GM19467 (cell line): ENCODE data around the gene NEAT1.

Source experiments
- ATAC-seq: cut with Tn5 transposase; IDR thresholded peaks from one replicate; pipeline ENCODE4 v1.9.1; 2021; ENCODE audit warnings: mild to moderate bottlenecking, moderate library complexity; ENCODE audit not compliant: unreplicated experiment

NEAT1 gene

GRCh38 chr11:65478388-65479183 lies 56.0 kb downstream of the NEAT1 start:
- ATAC-seq = no peak

GRCh38 chr11:65479184-65480145 lies 56.9 kb downstream of the NEAT1 start:
- ATAC-seq = no peak

- ATAC-seq = no peak
Measured at GRCh38 chr11:65482306-65482850, 59.8 kb downstream of the NEAT1 start.

- ATAC-seq = no peak
Measured at GRCh38 chr11:65485920-65486219, 63.3 kb downstream of the NEAT1 start.

GRCh38 chr11:65486570-65487466 lies 64.2 kb downstream of the NEAT1 start:
- ATAC-seq = no peak

GRCh38 chr11:65487467-65488272 lies 65.1 kb downstream of the NEAT1 start:
- no peak for ATAC-seq

- ATAC-seq = no peak
Measured at GRCh38 chr11:65488273-65489034, 65.9 kb downstream of the NEAT1 start.

- no peak for ATAC-seq
Measured at GRCh38 chr11:65489035-65489705, 66.6 kb downstream of the NEAT1 start.

GRCh38 chr11:65489706-65490320 lies 67.2 kb downstream of the NEAT1 start:
- ATAC-seq = no peak

- no peak for ATAC-seq
Measured at GRCh38 chr11:65491163-65491465, 68.5 kb downstream of the NEAT1 start.

- no peak for ATAC-seq
Measured at GRCh38 chr11:65491614-65492386, 69.2 kb downstream of the NEAT1 start.

GRCh38 chr11:65492387-65492636 lies 69.7 kb downstream of the NEAT1 start:
- no peak for ATAC-seq

GRCh38 chr11:65492637-65493366 lies 70.2 kb downstream of the NEAT1 start:
- no peak for ATAC-seq

- ATAC-seq = no peak
Measured at GRCh38 chr11:65493367-65494176, 71.0 kb downstream of the NEAT1 start.
